Smooth muscle cell (in vitro differentiated cells): ENCODE measurements around the gene RNF26. TPM values are rescaled to one million over a fixed set of nuclear protein-coding genes. Genes with fewer than 3 reads are reported as not detected.

ENCODE experiments used
- DNase-seq: peaks from one replicate; lab custom pipeline; 2025; ENCODE audit not compliant: unreplicated experiment; lab: John Stamatoyannopoulos, UW
- H2AFZ ChIP-seq: fragments of 200-600 bp; sonication (generic); 2 replicates; pipeline ENCODE4 v1.6.0; 2016; ENCODE audit warnings: antibody characterized with exemption, low read depth, mild to moderate bottlenecking
- H3F3A ChIP-seq: fragments of 200-600 bp; sonication (generic); 2 replicates; pipeline ENCODE4 v1.6.0; 2017; ENCODE audit warnings: antibody characterized with exemption, low read depth
- H3K27ac ChIP-seq: fragments of 200-600 bp; sonication (generic); 2 replicates; pipeline ENCODE4 v1.5.1; 2016; ENCODE audit warnings: low read depth, mild to moderate bottlenecking
- H3K27me3 ChIP-seq: fragments of 200-600 bp; sonication (generic); 2 replicates; pipeline ENCODE4 v1.6.1; 2016; ENCODE audit warnings: low read depth, mild to moderate bottlenecking
- H3K36me3 ChIP-seq: fragments of 200-600 bp; sonication (generic); 2 replicates; pipeline ENCODE4 v1.5.1; 2016; ENCODE audit warnings: low read depth
- H3K4me1 ChIP-seq: fragments of 200-600 bp; sonication (generic); 2 replicates; pipeline ENCODE4 v1.5.1; 2016; ENCODE audit warnings: low read depth
- H3K4me2 ChIP-seq: fragments of 200-600 bp; sonication (generic); 2 replicates; pipeline ENCODE4 v1.6.0; 2016; ENCODE audit warnings: mild to moderate bottlenecking
- H3K4me3 ChIP-seq: fragments of 200-600 bp; sonication (generic); 2 replicates; pipeline ENCODE4 v1.5.1; 2016; ENCODE audit warnings: mild to moderate bottlenecking
- H3K79me2 ChIP-seq: fragments of 200-600 bp; sonication (generic); 2 replicates; pipeline ENCODE4 v1.6.0; 2016; ENCODE audit warnings: low read depth, mild to moderate bottlenecking
- H3K9ac ChIP-seq: fragments of 200-600 bp; sonication (generic); 2 replicates; pipeline ENCODE4 v1.6.0; 2016; ENCODE audit warnings: low read depth
- H3K9me3 ChIP-seq: fragments of 200-600 bp; sonication (generic); replicated peaks from 2 replicates; pipeline ENCODE4 v1.5.1; 2016; ENCODE audit warnings: low read depth
- H4K20me1 ChIP-seq: fragments of 200-600 bp; sonication (generic); 2 replicates; pipeline ENCODE4 v1.6.0; 2016; ENCODE audit warnings: low read depth
- CTCF ChIP-seq: fragments of 200-600 bp; sonication (generic); IDR thresholded peaks from 2 replicates; pipeline ENCODE4 v1.5.1; 2017; ENCODE audit warnings: borderline replicate concordance, mild to moderate bottlenecking, antibody characterized with exemption; ENCODE audit not compliant: insufficient read depth, poor library complexity, severe bottlenecking
- WGBS: methylation state at CpG from one replicate; pipeline ENCODE4 v1.1.7; 2016; ENCODE audit warnings: low lambda C conversion rate; 5-methylcytosine and 5-hydroxymethylcytosine counted together
- polyA plus RNA-seq: library from polyadenylated mRNA; unstranded; fragments of >200 nt; fragmentation: Nextera tagmentation; extraction: Ambion mirVana; gene quantifications from 2 replicates; pipeline ENCODE4 v1.2.1, GENCODE V29; 2016
- total RNA-seq: library from RNA; depleted of rRNA; stranded (reverse); fragments of >200 nt; gene quantifications from 2 replicates; pipeline ENCODE4 v1.2.3, GENCODE V29; 2014

Gene RNF26
- total and polyA plus RNA-seq, 2 experiments from 2014 or later = 14.6 to 63.1 TPM

GRCh38 chr11:119316016-119316728 lies 18.2 kb upstream of the RNF26 start:
- no peak for DNase-seq
- H3K4me2 ChIP-seq = peak overlapping the region; percentile 100
- no peaks in the 10 kb centered on the region for H3K27me3 ChIP-seq
- no peaks in the 10 kb centered on the region for H3K36me3 ChIP-seq
- H3K27ac ChIP-seq = no peak overlapping the region
- no peaks in the 10 kb centered on the region for H3K79me2 ChIP-seq
- WGBS = 2% methylated on average over 39 of the region's 46 CpGs
- H3F3A ChIP-seq = peaks cover 31% of the 10 kb centered on the region
- peak overlapping the region; percentile 73 for H3K4me3 ChIP-seq
- peak overlapping the region; percentile 77 for H2AFZ ChIP-seq
- H3K9ac ChIP-seq = peak overlapping the region; percentile 43
- TF ChIP-seq CTCF = no peak
- H4K20me1 ChIP-seq = no peaks in the 10 kb centered on the region
- no peaks in the 10 kb centered on the region for H3K9me3 ChIP-seq
- H3K4me1 ChIP-seq = peaks cover 58% of the 10 kb centered on the region

- H3K4me3 ChIP-seq = peak within 1 kb of the TSS; percentile 73
- H4K20me1 ChIP-seq = no peaks in the 10 kb centered on the region
- no peaks in the 10 kb centered on the region for H3K36me3 ChIP-seq
- DNase-seq = no peak
- peak within 1 kb of the TSS; percentile 77 for H2AFZ ChIP-seq
- H3K4me1 ChIP-seq = peaks cover 61% of the 10 kb centered on the region
- peak; percentile 4 for TF ChIP-seq CTCF
- peak within 1 kb of the TSS; percentile 100 for H3K4me2 ChIP-seq
- 2% methylated on average over 61 of the region's 74 CpGs for WGBS
- H3K9me3 ChIP-seq = no peaks in the 10 kb centered on the region
- peak within 1 kb of the TSS; percentile 69 for H3K27ac ChIP-seq
- no peaks in the 10 kb centered on the region for H3K27me3 ChIP-seq
- no peaks in the 10 kb centered on the region for H3K79me2 ChIP-seq
- peaks cover 34% of the 10 kb centered on the region for H3F3A ChIP-seq
- H3K9ac ChIP-seq = peak within 1 kb of the TSS; percentile 43
These were observed 17.4 kb upstream of the RNF26 start, which contains the start of gene MCAM for GRCh38 chr11:119316729-119317591. MCAM (minus strand) TSS chr11:119317130; CDS start chr11:119317101, 29 bp downstream.

- DNase-seq = no peak
- H3K4me2 ChIP-seq = peak overlapping the region; percentile 100
- no peaks in the 10 kb centered on the region for H3K79me2 ChIP-seq
- no peaks in the 10 kb centered on the region for H3K9me3 ChIP-seq
- no peaks in the 10 kb centered on the region for H4K20me1 ChIP-seq
- H3K27me3 ChIP-seq = no peaks in the 10 kb centered on the region
- peak overlapping the region; percentile 73 for H3K4me3 ChIP-seq
- peaks cover 38% of the 10 kb centered on the region for H3F3A ChIP-seq
- no peak overlapping the region for H3K9ac ChIP-seq
- H3K36me3 ChIP-seq = no peaks in the 10 kb centered on the region
- 54% methylated on average over 14 of the region's 14 CpGs for WGBS
- no peak for TF ChIP-seq CTCF
- H3K27ac ChIP-seq = peak overlapping the region; percentile 69
- no peak overlapping the region for H2AFZ ChIP-seq
- H3K4me1 ChIP-seq = peaks cover 61% of the 10 kb centered on the region
These were observed 16.6 kb upstream of the RNF26 start for GRCh38 chr11:119317592-119318239.
